Stimulated activated naive CD4-positive, alpha-beta T cell (primary cell): Measurements from ENCODE around the gene IL7R.

Experiments used
- DNase-seq, 6 experiments: peaks; one replicate each; lab custom pipeline; 2025; lab: John Stamatoyannopoulos, UW

The IL7R gene

DNA sequence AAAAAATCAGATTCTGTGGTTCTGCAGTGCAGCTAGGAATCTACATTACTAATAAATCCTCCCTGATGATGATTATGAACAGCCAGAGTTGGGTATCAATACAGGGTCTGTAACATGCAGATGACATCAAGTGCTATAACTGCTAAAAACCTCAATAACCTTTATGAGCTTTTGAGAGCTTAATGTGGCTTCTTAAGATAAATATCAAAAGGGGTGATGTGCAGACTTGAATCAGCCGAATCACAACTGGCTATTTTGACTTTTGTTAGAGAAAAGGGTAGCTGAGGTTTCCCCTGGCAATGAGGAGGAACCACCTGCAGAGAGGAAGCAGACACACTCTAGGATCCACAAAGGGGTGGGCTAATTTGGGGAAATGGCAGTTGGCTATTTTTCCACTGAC is 51.5 kb downstream of the IL7R start:
- DNase-seq, result no peak

DNA sequence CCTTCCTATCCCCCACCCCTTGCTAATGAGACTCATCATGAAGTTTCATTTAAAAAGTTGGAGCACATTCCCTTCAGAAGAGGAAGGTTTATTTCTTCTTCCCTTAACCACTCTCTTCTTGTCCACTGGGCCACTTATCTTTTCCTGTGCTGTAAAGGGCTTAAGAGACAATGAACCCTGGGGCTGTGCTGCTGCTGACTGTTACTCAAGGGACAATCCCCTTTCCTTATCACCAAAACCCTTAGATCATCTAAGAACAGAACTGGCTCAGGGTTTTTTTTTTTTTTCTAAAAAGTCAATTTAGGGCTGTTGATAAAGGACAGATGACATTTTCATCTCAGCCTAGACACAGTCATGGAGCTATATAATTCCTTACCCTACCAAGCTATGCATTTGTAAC is 52.1 kb downstream of the IL7R start:
- DNase-seq, result no peak

- no peak for DNase-seq
These were observed 62.5 kb downstream of the IL7R start for GRCh38 chr5:35919191-35919590.

DNA sequence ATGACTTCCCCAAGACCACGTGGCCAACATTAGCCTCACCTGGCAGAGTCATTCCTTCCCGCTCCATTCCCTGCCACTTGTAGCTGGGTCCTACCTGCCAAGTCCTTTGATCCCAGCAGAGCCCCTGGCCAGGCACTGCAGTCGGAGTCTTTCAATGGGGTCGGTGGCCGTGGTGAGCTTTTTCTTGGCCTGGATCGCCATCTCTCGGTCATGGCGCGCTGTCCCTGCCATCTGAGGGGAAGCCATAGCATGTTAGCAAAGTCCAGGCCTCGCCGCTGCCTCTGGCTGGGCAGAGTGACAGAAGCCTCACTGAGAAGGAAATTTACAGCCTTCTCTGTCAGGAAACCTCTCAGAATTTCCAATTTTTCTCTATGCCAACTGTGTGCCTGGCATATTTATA is 64.2 kb downstream of the IL7R start:
- no peak for DNase-seq

GRCh38 chr5:35921930-35922329 is 65.2 kb downstream of the IL7R start:
- peak in 2 of 6 experiments; percentile 11 to 22 for DNase-seq

GRCh38 chr5:35922468-35922867 is 65.8 kb downstream of the IL7R start:
- DNase-seq, result no peak

- DNase-seq, result no peak
These were observed 67.6 kb downstream of the IL7R start for GRCh38 chr5:35924122-35924949.

- peak; percentile 70 to 85 (median 75) for DNase-seq
These were observed 68.4 kb downstream of the IL7R start for GRCh38 chr5:35924950-35925722.

DNA sequence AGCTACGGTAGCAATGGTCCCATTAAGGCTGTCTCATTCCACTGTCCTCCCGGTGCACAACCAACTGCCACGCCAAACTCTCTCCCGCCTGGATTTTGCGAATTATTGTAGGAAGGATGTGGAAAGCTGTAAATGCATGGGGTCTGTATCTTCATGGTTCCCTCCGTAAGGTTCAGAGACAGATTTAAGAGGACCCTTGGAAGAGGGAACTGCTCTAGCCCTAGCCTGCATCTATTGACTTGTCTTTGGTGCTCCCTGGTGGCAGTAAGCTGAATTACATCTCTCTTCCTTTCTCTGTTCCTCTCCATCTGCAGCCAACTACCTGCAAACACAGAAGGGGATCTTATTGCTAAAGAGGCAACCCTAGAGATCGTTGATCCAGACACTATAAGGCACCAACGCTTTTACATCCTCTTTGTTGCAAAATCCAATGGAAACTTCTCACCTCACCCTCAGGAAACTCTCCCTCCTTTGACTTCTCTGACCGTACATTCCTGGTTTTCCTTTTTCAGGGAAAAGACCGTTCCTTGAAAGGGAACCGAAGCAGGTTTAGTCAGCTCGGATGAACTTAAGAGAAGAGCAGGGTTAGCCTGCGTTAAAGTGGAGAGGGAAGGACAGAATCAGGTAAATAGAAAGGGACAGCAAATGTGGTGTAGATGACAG is 69.8 kb downstream of the IL7R start:
- peak; percentile 28 to 83 (median 44) for DNase-seq
